ENCODE data around the gene JDP2.

Gene JDP2

DNA sequence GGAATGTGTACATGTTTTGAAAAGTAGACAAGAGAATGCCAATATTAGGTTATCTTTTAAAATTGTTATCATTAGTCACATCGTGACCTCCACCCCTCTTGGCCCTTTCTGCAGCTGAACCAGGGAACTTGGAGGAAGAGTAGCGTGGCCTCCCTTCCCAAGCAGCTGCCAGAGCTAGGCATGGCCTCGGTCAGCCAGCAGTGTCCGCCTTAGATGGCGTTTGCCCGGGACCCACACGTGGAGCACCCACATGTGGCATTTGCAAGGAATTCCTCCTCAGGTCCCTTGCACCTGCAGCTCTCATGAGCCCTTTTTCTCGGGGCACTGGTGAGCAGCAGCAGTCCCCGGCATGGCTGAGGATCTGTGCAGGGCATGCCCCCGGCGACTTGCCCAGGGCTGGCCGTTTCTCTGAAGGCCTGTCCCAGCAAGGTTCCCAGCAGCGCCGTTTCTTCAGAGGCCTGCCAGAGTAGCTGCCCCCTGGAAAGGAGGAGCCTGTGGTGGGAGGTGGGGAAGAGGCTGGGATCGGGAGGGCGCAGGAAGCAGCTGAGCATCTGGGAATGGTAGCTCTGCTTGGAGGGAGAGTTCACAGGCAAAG, 10.8 kb downstream of the JDP2 start:
- no peak for DNase-seq

DNA sequence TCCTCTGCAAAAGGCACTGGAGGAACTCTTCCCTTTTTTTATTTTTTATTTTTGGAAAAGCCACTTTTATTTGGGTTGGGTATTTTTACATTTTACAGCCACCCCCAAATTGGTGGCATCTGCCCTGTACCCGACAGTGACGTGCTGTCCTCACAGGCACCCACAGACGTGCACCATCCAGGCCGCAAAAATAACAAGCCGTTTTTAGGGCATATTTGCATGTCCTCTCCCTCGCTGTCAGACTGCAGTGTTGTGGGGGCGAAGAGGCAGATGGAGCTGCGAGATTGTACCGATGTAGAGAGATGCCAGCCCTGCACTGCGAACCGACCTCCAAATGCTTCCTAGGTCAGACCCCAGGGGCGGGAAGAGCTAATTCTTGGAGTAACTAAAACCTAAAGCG, 12.2 kb downstream of the JDP2 start:
- DNase-seq: no peak

DNA sequence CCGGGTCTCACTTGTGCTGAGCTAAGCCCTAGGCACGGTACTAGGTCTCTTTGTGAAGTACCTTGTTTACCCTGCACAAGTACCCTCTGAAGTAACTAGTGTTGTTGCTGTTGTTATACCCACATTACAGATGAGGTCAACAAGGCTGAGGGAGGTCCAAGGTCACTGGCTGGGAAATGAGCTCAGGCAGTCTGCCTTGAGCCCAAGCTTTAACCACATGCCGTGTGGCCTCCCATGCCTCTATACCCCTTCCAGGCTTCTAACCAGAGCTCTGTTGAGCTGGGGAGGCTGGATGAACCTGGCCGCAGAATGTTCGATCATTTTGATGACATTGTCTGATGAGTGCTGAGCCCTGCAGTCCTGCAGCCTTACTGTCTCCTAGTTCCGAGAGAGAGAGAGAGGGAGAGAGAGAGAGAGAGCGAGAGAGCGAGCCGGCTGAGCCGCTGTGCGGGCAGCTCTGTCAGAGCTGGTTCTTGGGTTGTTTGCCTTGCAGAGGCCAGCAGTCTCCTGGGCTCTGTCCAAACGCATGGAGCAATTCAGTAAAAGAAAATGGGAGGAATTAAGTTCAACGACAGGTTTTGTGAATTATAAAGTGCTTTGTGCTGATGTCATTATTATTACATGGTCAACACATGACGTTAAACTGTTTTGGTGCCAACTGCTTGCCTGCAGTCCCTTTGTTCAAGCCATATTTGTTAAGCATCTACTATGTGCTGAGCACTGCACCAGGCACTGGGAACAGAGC, 13.1 kb downstream of the JDP2 start:
- DNase-seq: no peak

DNA sequence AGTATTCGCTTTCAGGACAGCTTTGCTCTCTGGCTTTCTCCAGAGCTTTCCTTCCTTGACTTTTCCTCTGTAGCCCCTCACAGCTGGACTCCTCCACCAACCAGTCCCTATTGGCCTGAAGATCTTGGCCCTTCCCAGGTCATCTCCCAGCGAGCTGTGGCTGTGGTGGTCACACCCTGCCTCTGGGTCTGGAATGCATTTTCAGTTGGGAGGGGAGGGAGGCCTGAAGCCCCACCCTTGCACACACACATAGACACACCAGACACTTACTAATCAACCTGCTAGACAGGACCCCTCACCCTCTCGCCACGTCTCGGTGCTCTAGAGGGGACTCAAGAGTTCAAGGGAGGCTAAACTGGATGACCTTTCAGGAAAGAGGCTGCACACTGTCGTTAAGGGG, 13.9 kb downstream of the JDP2 start:
- DNase-seq: no peak

DNA sequence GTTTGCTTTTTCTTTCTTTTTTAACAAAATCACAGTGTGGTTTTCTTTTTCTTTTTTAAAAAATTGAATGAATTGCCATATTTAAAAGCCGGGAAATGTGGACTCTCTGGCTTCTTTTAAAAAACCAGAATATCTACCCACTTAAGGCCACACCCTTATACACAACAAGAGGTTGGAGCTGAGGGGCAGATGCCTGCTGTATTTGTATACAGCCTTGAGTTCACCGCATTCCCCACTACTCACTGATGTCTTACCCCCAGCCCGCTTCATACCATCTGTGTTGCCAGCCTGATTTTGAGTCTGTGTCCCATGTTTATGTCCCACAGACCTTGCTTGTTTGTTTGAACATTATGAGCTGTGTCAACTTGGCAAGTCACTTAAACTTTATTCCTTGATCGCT, 14.3 kb downstream of the JDP2 start:
- no peak for DNase-seq

DNA sequence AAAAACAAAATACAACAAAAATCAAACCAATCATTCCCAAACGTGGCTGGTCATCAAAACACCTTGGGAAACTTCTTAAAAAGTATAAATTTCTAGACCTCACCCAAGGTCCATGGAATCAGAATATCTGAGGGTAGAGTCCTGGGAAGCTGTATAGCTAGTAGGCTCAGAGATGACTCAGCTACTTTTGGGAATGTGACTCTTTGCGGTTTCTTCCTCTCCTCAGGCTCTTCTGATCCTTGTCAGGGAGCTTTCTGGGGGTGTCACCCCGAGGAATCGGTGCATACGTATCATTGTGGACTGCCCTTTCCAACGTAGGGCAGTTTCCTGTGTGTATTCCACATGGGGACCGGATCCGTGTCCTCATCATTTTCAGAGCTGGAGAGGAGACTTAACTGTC, 14.8 kb downstream of the JDP2 start:
- DNase-seq: no peak

DNA sequence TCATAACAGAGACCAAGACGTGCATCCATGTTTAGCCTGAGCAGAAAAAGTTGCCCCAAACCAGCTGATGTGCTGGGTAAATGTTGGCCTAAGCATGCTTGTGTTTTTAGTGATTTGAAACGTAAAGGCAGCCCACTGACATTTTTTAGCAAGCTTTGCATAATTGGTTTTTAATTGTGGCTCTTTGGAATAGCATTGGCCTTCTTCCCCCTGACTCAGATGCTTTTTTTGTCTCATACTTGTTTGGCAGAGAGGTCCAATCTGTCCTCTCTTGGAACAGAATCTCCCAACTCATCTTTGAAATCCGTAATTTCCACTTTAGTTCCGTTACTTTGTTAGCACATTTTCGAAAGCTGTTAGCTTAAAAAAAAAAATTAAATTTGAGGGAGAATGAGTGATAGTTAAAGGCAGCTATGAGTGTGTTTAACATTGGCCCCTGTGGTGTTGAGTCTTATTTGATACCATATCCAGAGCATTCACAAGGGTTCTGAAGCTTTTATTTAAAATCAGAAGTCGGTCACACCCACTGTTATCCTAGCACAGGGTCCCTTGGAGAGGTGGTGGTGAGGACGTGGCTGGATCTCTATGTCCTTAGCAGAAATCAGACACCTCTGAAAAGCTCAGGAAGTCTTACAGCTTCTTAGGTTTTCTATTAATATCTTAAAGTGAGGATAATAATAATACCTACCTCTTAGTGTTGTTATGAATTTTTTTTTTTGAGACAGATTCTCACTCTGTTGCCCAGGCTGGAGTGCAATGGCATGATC, 15.6 kb downstream of the JDP2 start:
- no peak for DNase-seq

DNA sequence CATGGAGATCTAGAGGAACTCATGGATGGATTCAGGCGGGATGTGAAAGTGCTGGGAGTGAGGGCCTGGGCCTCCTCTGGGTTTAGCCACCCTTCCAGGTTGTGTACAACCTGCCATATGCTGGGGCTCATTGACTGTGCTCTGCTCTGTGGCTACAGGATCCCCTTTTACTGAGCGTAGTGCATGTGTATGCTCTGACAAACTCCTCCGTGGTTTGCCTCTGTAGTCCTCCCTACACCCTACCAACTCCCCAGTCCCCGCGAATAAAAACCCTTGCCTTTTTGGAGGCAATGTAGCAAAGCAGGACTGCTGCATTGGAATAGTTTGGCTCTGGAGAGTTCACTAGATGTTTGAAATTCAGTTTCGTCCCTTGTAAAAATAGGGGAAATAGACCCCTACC, 17.4 kb downstream of the JDP2 start:
- DNase-seq: no peak

DNA sequence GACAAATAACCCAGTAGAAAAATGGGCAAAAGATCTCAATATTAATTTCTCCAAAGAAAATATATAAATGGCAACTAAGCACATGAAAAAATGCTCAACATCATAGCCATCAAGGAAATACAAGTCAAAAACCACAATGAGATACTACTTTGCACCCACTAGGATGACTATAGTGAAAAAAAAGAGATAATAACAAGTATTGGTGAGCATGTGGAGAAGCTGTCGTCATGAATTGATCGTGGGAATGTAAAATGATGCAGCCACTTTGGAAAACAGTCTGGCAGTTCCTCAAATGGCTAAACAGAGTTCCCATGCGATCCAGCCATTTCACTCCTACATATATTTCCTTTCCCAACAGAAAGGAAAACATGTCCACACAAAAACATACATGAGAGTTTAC, 18.1 kb downstream of the JDP2 start:
- no peak for DNase-seq

DNA sequence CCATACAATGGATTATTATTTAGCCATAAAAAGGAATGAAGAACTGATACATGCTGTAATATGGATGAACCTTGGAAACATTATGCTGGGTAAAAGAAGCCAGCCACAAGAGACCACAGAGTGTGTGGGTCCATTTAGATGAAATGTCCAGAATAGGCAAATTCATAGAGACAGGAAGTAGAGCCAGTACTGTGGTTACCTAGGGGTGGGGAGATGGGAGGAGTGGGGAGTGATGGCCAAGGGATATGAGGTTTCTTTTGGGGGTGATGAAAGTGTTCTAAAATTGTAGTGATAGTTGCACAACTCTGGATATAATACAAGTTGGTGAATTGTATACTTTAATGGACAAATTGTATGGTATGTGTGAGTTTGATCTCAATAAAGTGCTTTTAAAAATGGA, 18.6 kb downstream of the JDP2 start:
- DNase-seq: no peak

DNA sequence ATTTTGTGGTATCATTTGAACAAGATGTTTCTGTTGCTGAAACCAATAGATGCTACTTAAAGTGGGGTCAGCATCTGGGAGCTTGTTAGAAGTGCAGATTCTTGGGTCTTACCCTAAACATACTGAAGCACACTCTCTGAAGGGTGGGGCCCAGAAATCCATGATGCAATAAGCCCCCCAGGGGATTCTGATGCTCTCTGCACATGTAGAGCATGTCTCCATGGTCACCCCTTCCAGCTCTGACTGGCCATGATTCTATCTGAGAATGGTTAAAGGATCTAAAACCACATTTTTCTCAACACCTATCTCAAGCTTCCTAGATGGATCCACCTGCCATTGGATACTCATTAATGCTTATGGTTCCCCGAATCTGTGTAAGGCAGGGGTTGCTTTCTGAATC, 20.4 kb downstream of the JDP2 start:
- no peak for DNase-seq

DNA sequence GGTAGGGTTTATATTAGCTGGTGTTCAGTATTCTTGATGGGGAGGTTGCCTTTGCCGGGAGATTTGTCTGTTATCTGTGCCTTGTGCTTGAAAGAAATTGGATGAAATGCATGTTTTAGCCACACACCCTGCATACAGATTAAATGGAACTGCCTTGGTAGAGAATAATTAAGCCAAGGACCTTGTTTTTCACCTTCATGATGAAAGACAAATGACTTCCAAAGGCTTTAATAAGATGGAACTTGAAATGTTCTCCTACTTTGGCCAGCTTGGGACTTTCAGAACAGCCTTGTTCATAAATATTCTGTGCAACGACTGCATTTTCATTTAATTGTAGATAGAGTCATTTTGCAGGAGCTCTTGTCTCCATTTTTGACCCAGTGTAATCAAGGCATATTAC, 21.2 kb downstream of the JDP2 start:
- no peak for DNase-seq

DNA sequence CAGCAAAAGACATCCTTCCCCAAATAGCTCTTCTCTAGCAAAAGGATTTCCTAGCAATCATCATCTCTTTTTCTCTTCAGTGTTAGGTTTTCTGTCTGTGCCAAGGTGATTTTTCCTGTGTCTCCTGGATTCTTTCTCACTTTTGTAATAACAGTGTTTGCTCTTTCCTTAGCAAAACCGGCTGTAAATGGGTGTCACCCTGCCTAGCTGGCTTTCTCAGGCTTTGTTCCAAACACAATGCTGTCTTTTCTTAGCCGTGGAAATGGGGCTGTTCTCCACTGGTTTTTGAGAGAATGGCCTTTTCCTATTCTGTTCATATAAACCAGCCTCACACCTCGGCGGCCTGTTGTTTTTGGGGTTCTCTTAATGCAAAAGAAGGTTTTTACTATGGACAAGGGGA, 21.9 kb downstream of the JDP2 start:
- DNase-seq: no peak

DNA sequence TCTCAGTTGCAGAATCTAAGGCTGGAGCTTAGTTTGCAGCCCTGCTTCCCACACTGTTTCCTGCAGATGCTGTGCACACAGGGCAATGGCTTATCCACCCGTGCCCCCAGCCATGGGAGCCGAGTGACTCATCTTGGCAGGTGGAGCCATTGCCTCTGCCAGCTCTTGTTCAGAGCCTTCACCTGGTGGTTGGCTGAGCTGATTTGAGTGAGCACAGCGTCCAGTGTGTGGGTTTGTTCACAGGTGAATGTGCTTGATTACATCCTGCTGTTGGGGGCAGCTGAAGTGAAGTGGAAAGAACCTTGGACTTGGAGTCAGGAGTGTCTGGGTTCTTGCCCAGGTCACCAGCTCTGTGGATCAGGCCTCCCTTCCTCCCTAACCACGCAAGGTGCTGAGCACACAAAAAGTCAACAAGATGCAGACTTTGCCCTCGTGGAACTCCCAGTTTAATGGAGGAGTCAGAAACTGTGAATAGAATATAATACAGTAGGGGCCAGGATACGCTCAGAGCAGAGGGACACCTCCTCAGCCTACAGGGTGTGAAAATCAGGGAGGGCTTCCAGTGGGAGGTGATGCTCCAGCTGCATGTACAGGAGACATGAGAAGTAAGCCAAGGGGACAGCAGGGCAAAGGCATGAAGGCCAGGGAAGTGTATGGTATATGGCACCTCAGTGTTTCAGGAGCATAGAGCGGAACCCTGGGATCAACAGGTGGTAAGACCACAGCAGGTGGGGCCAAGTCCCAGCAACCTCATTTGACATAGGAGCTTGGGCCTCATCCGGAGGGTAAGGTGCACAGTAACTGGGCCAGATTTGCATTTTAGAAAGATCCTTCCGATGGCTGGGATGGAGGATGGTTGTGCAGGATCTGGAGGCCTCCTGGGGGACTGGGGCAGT, 22.8 kb downstream of the JDP2 start:
- DNase-seq: no peak

DNA sequence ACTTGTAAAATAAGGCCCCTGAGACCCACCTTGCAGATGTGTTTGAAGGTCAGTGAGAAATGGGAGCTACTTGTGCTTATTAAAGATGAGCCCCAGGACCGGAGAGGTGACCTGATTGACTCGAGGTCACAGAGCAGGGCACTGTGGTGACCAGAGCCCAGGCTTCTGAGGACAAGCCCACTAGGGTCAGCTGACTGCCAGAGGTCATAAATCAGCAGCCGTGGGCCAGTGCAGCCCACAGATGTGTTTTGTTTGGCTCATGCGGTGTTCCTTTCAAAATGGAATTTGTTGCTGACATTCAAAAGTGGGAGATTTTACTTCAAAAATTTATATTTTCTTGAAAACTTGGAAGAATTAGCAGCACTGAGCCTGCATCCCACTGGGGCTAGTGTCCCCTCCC, 24.5 kb downstream of the JDP2 start:
- DNase-seq: no peak

DNA sequence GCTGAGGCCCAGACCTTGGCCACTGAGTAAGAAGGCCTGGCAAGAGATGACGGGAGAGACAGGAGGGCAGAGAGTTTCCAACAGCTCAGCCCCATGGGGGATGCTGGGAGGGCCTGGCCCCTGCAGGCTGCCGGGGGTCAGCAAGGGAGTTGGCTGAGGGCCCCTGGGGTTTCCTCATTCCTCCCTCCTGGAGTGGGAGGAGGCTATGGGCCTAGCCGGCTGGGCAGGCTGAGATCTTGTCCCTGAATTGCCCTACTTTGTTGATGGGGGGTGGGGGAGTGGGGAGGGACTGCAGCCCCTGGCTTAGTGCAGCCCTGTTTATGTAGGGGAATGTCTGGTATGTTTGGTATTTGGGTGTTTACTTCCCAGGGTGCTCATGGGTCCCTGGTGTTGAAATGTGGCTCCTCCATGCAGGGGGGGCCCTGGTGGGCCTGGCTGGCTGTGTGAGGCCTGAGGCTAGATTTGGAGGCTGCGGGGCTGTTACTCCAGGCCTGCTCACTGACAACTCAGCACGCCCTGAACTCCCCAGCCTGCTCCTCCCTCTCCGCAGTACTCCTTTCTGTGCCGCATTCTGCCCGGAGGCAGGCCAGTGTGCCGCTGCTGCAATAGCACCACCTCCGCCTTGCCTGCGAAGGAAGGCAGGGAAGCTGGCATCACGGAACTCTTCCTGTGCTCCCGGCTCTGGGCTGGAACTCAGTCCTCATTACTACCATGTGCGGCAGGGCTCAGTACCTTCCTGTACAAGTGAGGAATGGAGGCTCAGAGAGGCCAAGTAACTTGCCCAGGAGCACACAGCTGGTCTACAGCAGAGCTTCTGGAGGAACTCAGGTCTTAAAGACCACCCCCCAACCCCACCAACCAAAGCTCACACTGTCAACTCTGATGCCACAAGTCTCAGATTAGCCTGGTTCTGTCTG, 25.3 kb downstream of the JDP2 start:
- no peak for DNase-seq

DNA sequence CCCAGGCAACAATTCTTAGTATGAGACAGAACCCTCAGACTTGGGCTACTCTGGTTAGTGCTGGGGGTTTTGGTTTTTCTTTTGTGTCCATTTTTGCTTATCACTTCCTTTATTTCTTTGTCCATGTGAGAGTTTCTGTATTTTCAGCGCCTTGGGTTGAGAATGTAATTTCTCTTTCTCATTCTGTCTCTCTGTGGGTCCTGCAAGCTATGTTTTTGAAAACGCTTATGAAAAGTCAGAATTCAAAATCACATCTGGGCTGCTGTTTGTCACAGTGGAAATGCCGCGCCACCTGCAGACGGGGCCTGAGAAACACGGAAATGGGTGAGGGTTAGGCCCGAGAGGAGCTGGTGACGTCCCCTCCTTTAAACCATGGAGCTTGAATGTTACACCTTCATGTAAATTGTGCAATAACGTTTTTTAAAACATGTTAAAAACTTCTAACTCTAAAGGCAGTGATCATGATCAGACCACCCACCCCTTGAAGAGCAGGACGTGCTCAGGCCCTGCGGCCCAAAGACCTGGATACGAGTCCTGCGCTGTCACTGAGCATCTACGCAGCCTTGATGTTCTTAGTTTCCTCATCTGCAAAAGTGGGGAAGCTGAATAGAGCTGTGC, 26.1 kb downstream of the JDP2 start:
- no peak for DNase-seq

DNA sequence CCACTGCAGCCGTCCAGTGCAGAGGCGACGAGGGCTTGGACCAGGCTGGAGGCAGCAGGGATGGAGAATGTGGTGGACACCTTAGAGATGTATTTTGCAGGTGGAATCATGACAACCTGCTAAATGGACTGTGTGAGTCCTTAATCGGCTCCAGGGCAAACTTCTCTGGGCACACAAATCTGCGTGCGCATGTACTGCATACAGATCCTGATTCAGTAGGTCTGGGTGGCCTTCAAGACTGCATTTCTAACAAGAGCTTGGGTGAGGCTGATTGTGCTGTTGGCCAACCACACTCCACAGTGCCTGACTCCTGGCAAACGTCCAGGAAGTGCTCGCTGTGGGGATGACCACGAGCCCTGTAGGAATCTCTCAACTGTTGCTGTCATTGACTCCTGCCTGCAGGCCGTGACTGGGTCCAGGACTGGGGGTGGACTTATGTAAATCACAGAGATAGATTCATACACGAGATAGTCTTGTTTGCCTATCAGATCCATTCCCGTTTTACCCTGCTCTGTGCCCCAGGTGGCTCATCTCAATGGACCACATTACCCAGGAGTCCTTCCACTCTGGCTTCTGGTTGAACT, 27.2 kb downstream of the JDP2 start:
- DNase-seq: no peak

DNA sequence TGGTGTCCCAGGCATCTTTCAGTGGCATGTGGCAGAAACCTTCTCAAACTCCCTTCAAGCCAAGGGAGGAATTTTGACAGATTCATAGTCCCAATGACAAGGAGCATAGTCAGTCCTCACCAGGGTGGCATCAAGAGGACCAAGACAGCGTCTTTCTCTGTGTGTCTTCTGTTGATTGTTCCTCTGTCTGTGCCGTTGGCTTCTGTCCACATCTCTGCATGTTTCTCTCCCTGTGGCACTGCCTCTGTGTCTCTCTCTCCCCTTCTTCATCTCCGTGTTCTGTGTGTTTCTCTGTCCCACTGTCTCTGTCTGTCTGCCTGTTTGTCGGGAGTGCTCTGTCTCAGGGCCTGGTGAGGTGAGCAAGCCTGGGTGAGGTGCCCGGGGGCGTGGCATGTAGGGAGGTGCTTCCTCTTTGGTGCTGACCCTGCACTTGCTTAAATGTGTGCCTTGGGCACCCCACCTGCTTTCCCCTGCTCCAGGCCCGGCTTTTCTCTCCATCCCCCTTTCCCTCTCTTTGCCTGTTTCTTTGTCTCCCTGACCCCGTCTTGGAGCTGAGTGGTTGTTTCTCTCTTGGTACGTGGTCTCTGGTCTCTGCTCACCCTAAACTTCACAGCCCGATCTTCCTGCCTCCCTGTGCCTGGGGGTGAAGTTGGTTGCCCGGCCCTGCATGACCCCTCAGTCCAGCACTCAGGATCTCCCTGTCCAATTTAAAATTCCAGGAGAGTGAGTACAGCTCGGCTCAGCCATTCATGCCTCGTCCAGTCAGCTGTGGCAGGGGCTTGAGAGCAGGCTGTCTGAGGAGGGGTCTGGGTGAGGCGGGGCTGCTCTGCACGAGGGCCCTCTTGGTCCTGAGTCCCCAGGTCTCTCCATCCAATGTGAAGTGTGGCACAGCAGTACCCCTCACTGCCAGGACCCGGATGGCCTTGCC, 28.5 kb downstream of the JDP2 start:
- DNase-seq: no peak

DNA sequence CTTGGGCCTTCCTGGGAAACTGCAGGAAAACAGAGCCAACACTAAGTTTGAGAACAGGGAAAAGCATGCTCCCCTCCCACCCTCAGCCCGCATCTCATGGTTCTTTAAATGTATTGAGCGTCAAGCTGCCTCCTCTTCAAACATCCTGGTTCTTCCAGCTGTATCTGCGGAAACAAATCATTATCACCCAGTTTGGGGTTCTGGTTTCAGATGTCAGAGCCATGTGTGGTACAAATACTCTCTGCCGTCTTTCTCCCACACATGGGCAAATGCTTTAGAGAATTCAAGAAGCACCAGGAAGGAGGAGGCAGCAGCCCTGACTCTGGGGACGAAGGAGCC, 29.1 kb downstream of the JDP2 start:
- DNase-seq: no peak

Measured in NCI-H524 treated with DMSO at 0.1 percent for 48 hours (cell line).